SK-N-SH (cell line): Measurements from ENCODE around the gene GPR171. TPM values are rescaled to one million over a fixed set of nuclear protein-coding genes. Genes with fewer than 3 reads are reported as not detected.

Experiments
- CTCF ChIA-PET: fragments of 300-600, 350-600 bp; formaldehyde crosslinking; extraction: SDS; loops from one replicate; lab custom pipeline; 2021; lab: Yijun Ruan, JAX
- POLR2A ChIA-PET: fragments of 350-600 bp; sonication (Branson Sonifier 250); formaldehyde crosslinking; extraction: SDS; loops from one replicate; lab custom pipeline; 2020; ENCODE audit warnings: antibody characterized with exemption, inconsistent platforms; lab: Yijun Ruan, JAX
- DNase-seq: peaks from one replicate; pipeline ENCODE4 v3.0.0; 2012
- H2AFZ ChIP-seq: fragments of 200-600 bp; sonication (generic); 2 replicates; pipeline ENCODE4 v1.8.1; 2016; ENCODE audit warnings: antibody characterized with exemption, mild to moderate bottlenecking, low read depth
- H3F3A ChIP-seq: fragments of 200-600 bp; sonication (generic); replicated peaks from 2 replicates; pipeline ENCODE3; 2016; ENCODE audit warnings: antibody characterized with exemption, mild to moderate bottlenecking; ENCODE audit not compliant: insufficient read depth
- H3K27ac ChIP-seq, 2 experiments: fragments of 200-500 bp in 1 of 2; fragments of 200-600 bp in 1 of 2; sonication (Bioruptor generic) in 1 of 2; sonication (generic), shearing (Covaris generic) in 1 of 2; 2 replicates each; pipeline versions ENCODE4 v1.5.1 to v1.6.1; 2014 to 2016; ENCODE audit warnings: low read depth in 2 of 2, inconsistent platforms in 1 of 2, low read length in 1 of 2, mild to moderate bottlenecking in 1 of 2, mixed read lengths in 1 of 2
- H3K27me3 ChIP-seq: fragments of 200-600 bp; sonication (generic), shearing (Covaris generic); 2 replicates; pipeline ENCODE4 v1.6.1; 2016; ENCODE audit warnings: mixed run types; ENCODE audit not compliant: insufficient read depth
- H3K36me3 ChIP-seq, 2 experiments: fragments of 200-500 bp in 1 of 2; fragments of 200-600 bp in 1 of 2; sonication (Bioruptor generic) in 1 of 2; sonication (generic) in 1 of 2; replicated peaks in 1 of 2; 2 replicates each; pipeline versions ENCODE3 to v1.5.1; 2014 to 2016; ENCODE audit warnings: low read length in 1 of 2, mild to moderate bottlenecking in 1 of 2; ENCODE audit not compliant: insufficient read depth in 2 of 2, control insufficient read depth in 1 of 2
- H3K4me1 ChIP-seq, 2 experiments: fragments of 200-500 bp in 1 of 2; fragments of 200-600 bp in 1 of 2; sonication (Bioruptor generic) in 1 of 2; sonication (generic), shearing (Covaris generic) in 1 of 2; 2 replicates each; pipeline versions ENCODE4 v1.5.1 to v1.6.1; 2014 to 2016; ENCODE audit warnings: low read depth in 1 of 2, low read length in 1 of 2, mixed run types in 1 of 2; ENCODE audit not compliant: insufficient read depth in 2 of 2, control insufficient read depth in 1 of 2
- H3K4me2 ChIP-seq: fragments of 200-600 bp; sonication (generic), shearing (Covaris generic); 2 replicates; pipeline ENCODE4 v1.6.1; 2017; ENCODE audit warnings: mixed run types
- H3K4me3 ChIP-seq, 2 experiments: fragments of 200-500 bp in 1 of 2; fragments of 200-600 bp in 1 of 2; sonication (Bioruptor generic) in 1 of 2; sonication (generic), shearing (Covaris generic) in 1 of 2; 2 replicates each; pipeline versions ENCODE4 v1.5.1 to v1.8.1; 2014 to 2016; ENCODE audit warnings: low read depth in 2 of 2, inconsistent platforms in 1 of 2, low read length in 1 of 2, mild to moderate bottlenecking in 1 of 2, mixed read lengths in 1 of 2, moderate library complexity in 1 of 2
- H3K79me2 ChIP-seq: fragments of 200-600 bp; sonication (generic); 2 replicates; pipeline ENCODE4 v1.8.1; 2017; ENCODE audit warnings: mild to moderate bottlenecking; ENCODE audit not compliant: insufficient read depth
- H3K9ac ChIP-seq: fragments of 200-600 bp; sonication (generic); 2 replicates; pipeline ENCODE4 v1.6.1; 2017; ENCODE audit warnings: mixed run types
- H3K9me2 ChIP-seq: fragments of 200-600 bp; sonication (generic); 2 replicates; pipeline ENCODE4 v1.6.1; 2017; ENCODE audit warnings: mixed run types
- H3K9me3 ChIP-seq: fragments of 200-600 bp; sonication (generic); 2 replicates; pipeline ENCODE4 v1.6.1; 2017; ENCODE audit warnings: mixed run types, mild to moderate bottlenecking, moderate library complexity
- H4K20me1 ChIP-seq: fragments of 200-600 bp; sonication (generic); 2 replicates; pipeline ENCODE4 v1.6.1; 2017; ENCODE audit warnings: mild to moderate bottlenecking, mixed run types; ENCODE audit not compliant: insufficient read depth
- CHD2 ChIP-seq: fragments of 150-350 bp; IDR thresholded peaks from 2 replicates; pipeline ENCODE4 v1.6.1; 2018; ENCODE audit warnings: low read length; ENCODE audit not compliant: partially characterized antibody
- CTCF ChIP-seq: fragments of 200-600 bp; sonication (generic); IDR thresholded peaks from 2 replicates; pipeline ENCODE4 v1.6.1; 2017; ENCODE audit warnings: antibody characterized with exemption, mild to moderate bottlenecking, moderate library complexity
- EZH2phosphoT487 ChIP-seq: fragments of 200-600 bp; sonication (generic); IDR thresholded peaks from 2 replicates; pipeline ENCODE4 v1.6.1; 2017; ENCODE audit warnings: low read depth, mixed run types, mild to moderate bottlenecking, antibody characterized with exemption, moderate library complexity, borderline replicate concordance
- GATA2 ChIP-seq: sonication (generic); formaldehyde crosslinking; IDR thresholded peaks from 2 replicates; pipeline ENCODE4 v1.5.0; 2020; ENCODE audit warnings: mild to moderate bottlenecking, missing genetic modification reagents
- MXI1 ChIP-seq: IDR thresholded peaks from 2 replicates; pipeline ENCODE4 v1.6.1; 2012; ENCODE audit warnings: mild to moderate bottlenecking, low read depth, low read length, improper control_type of control experiment
- PBX3 ChIP-seq: IDR thresholded peaks from 2 replicates; pipeline ENCODE4; 2012
- RCOR1 ChIP-seq: fragments of 150-350 bp; IDR thresholded peaks from 2 replicates; pipeline ENCODE4 v1.6.1; 2017; ENCODE audit warnings: antibody characterized with exemption, low read length
- REST ChIP-seq: IDR thresholded peaks from 2 replicates; pipeline ENCODE4 v1.6.1; 2012; ENCODE audit warnings: mild to moderate bottlenecking, low read depth, low read length, moderate library complexity
- RFX5 ChIP-seq: IDR thresholded peaks from 2 replicates; pipeline ENCODE4 v1.6.1; 2012; ENCODE audit warnings: mild to moderate bottlenecking, improper control_type of control experiment, low read length
- RXRA ChIP-seq: IDR thresholded peaks from 2 replicates; pipeline ENCODE4 v1.4.0; 2012; ENCODE audit warnings: low read depth, mild to moderate bottlenecking, borderline replicate concordance
- SMC3 ChIP-seq: IDR thresholded peaks from 2 replicates; pipeline ENCODE4 v1.6.1; 2012; ENCODE audit warnings: low read depth, low read length, improper control_type of control experiment
- TAF1 ChIP-seq: IDR thresholded peaks from 2 replicates; pipeline ENCODE4 v1.6.1; 2012; ENCODE audit warnings: low read depth, mild to moderate bottlenecking, low read length, moderate library complexity, borderline replicate concordance
- TCF12 ChIP-seq: IDR thresholded peaks from 2 replicates; pipeline ENCODE4 v1.4.0; 2012
- USF1 ChIP-seq: IDR thresholded peaks from 2 replicates; pipeline ENCODE4 v1.4.0; 2012; ENCODE audit warnings: low read depth, borderline replicate concordance
- USF2 ChIP-seq: fragments of 150-350 bp; IDR thresholded peaks from 2 replicates; pipeline ENCODE4 v1.6.1; 2017; ENCODE audit warnings: antibody characterized with exemption, low read length, low read depth, borderline replicate concordance
- YY1 ChIP-seq: IDR thresholded peaks from 2 replicates; pipeline ENCODE4 v1.4.0; 2012; ENCODE audit warnings: low read depth, mild to moderate bottlenecking
- WGBS: methylation state at CpG from one replicate; pipeline ENCODE4 v1.1.6; 2017; ENCODE audit warnings: low lambda C conversion rate; 5-methylcytosine and 5-hydroxymethylcytosine counted together
- polyA plus RNA-seq, 3 experiments: library from polyadenylated mRNA; depleted of rRNA; stranded (reverse); fragments of >200 nt; gene quantifications; 2 replicates each; pipeline ENCODE4 v1.2.3, GENCODE V29; 2012

Gene GPR171
- polyA plus RNA-seq, 1 of the 3 experiments (the other 2 are of a cell fraction), result not detected

- H3K4me1 ChIP-seq, result no peaks in the 10 kb centered on the region
- no peaks in the 10 kb centered on the region for H4K20me1 ChIP-seq
- H3K9me2 ChIP-seq, result no peaks in the 10 kb centered on the region
- no peaks in the 10 kb centered on the region for H3K79me2 ChIP-seq
- ChIA-PET POLR2A (no interaction called here), CTCF (interaction anchor here (1.0 to 1.1 kb wide), 2 partner anchors 33 to 81 kb away, joined by 3 read pairs; no protein-coding TSS in a partner anchor)
- H3K9me3 ChIP-seq, result no peaks in the 10 kb centered on the region
- no peak overlapping the region for H3K9ac ChIP-seq
- H3K4me2 ChIP-seq, result no peak overlapping the region
- H2AFZ ChIP-seq, result no peak overlapping the region
- H3K36me3 ChIP-seq, result no peaks in the 10 kb centered on the region
- no peaks in the 10 kb centered on the region for H3F3A ChIP-seq
- H3K27me3 ChIP-seq, result no peaks in the 10 kb centered on the region
- TF ChIP-seq PBX3 (no peak), USF1 (no peak), CHD2 (no peak), TAF1 (no peak), TCF12 (no peak), RFX5 (no peak), RCOR1 (no peak), RXRA (no peak)
- DNase-seq, result no peak
- no peak overlapping the region for H3K4me3 ChIP-seq
- H3K27ac ChIP-seq, result no peak overlapping the region
- WGBS, result 84% methylated on average over 7 of the region's 7 CpGs
Observed at GRCh38 chr3:151201051-151201730, 1.8 kb downstream of the GPR171 start.

GRCh38 chr3:151200586-151200985 lies 2.4 kb downstream of the GPR171 start:
- Histone ChIP-seq H3K27me3 (no peaks in the 10 kb centered on the region), H3K9ac (no peak overlapping the region), H3K79me2 (no peaks in the 10 kb centered on the region), H2AFZ (no peak overlapping the region), H3K27ac (no peak overlapping the region), H3K36me3 (no peaks in the 10 kb centered on the region), H3K4me1 (no peaks in the 10 kb centered on the region), H4K20me1 (no peaks in the 10 kb centered on the region), H3K9me3 (no peaks in the 10 kb centered on the region), H3K4me2 (no peak overlapping the region), H3K9me2 (no peaks in the 10 kb centered on the region), H3K4me3 (no peak overlapping the region), H3F3A (no peaks in the 10 kb centered on the region)
- POLR2A ChIA-PET, result no interaction called here
- CTCF ChIA-PET, result interaction anchor here (1.0 kb wide), 1 partner anchor 82 kb away, joined by 3 read pairs; no protein-coding TSS in a partner anchor
- WGBS, result 14% methylated on average over 2 of the region's 2 CpGs
- no peak for DNase-seq
- TF ChIP-seq TCF12 (no peak), USF2 (no peak), REST (no peak), USF1 (no peak), EZH2phosphoT487 (no peak), RFX5 (no peak), RCOR1 (no peak), GATA2 (CRISPR knock-in tag) (no peak), MXI1 (no peak), RXRA (no peak), TAF1 (no peak), SMC3 (no peak), CTCF (no peak), YY1 (no peak)
